ENCODE data around the gene SCAPER. TPM values are rescaled to one million over a fixed set of nuclear protein-coding genes. Genes with fewer than 3 reads are reported as not detected.

SCAPER gene
- total and polyA plus RNA-seq, 2 experiments from 2014 or later, result 27.0 to 35.7 TPM

- Histone ChIP-seq H3K36me3 (peaks cover 42% of the 10 kb centered on the region), H3K27me3 (no peaks in the 10 kb centered on the region), H3K9me3 (ENCODE audit: low read depth) (no peaks in the 10 kb centered on the region), H3K4me3 (no peak overlapping the region), H3K27ac (no peak overlapping the region), H3K4me1 (ENCODE audit: low read depth) (peaks cover 13% of the 10 kb centered on the region)
- peak in 1 of 2 donors; percentile 84 for DNase-seq (ENCODE audit: low read depth in 1 of 2, low spot score in 1 of 2)
- TF ChIP-seq CTCF (IDR thresholded peaks at IDR 0.05; ENCODE audit: low read depth, low read length), result no peak
These were observed 31.5 kb upstream of the SCAPER start for GRCh38 chr15:76936671-76937070.

GRCh38 chr15:76935620-76936019 lies 30.5 kb upstream of the SCAPER start:
- no peak for DNase-seq (ENCODE audit: low read depth in 1 of 2, low spot score in 1 of 2)
- H3K27ac ChIP-seq, result no peak overlapping the region
- no peak overlapping the region for H3K4me3 ChIP-seq
- TF ChIP-seq CTCF (IDR thresholded peaks at IDR 0.05; ENCODE audit: low read depth, low read length), result no peak
- no peaks in the 10 kb centered on the region for H3K9me3 ChIP-seq (ENCODE audit: low read depth)
- H3K4me1 ChIP-seq (ENCODE audit: low read depth), result peaks cover 13% of the 10 kb centered on the region
- H3K27me3 ChIP-seq, result no peaks in the 10 kb centered on the region
- H3K36me3 ChIP-seq, result peaks cover 42% of the 10 kb centered on the region

GRCh38 chr15:76932135-76932966 lies 27.2 kb upstream of the SCAPER start:
- no peaks in the 10 kb centered on the region for H3K9me3 ChIP-seq (ENCODE audit: low read depth)
- H3K27ac ChIP-seq, result peak overlapping the region; percentile 87
- TF ChIP-seq CTCF (IDR thresholded peaks at IDR 0.05; ENCODE audit: low read depth, low read length), result no peak
- H3K27me3 ChIP-seq, result no peaks in the 10 kb centered on the region
- H3K4me1 ChIP-seq (ENCODE audit: low read depth), result peaks cover 13% of the 10 kb centered on the region
- peaks cover 29% of the 10 kb centered on the region for H3K36me3 ChIP-seq
- peak; percentile 10 to 14 for DNase-seq (ENCODE audit: low read depth in 1 of 2, low spot score in 1 of 2)
- peak overlapping the region; percentile 73 for H3K4me3 ChIP-seq

- Histone ChIP-seq H3K4me3 (peak within 1 kb of the TSS; percentile 73), H3K36me3 (peaks cover 23% of the 10 kb centered on the region), H3K27me3 (no peaks in the 10 kb centered on the region), H3K27ac (peak within 1 kb of the TSS; percentile 87), H3K4me1 (ENCODE audit: low read depth) (peaks cover 13% of the 10 kb centered on the region), H3K9me3 (ENCODE audit: low read depth) (no peaks in the 10 kb centered on the region)
- peak; percentile 97 to 98 for DNase-seq (ENCODE audit: low read depth in 1 of 2, low spot score in 1 of 2)
- no peak for TF ChIP-seq CTCF (IDR thresholded peaks at IDR 0.05; ENCODE audit: low read depth, low read length)
These were observed 26.4 kb upstream of the SCAPER start, which contains the start of gene RCN2 for GRCh38 chr15:76931397-76932134. Gene RCN2 (plus strand): TSS chr15:76931749. CDS start chr15:76931842, 93 bp downstream.

- Histone ChIP-seq H3K4me1 (ENCODE audit: low read depth) (peaks cover 13% of the 10 kb centered on the region), H3K27ac (peak overlapping the region; percentile 79), H3K27me3 (no peaks in the 10 kb centered on the region), H3K36me3 (peaks cover 17% of the 10 kb centered on the region), H3K4me3 (peak overlapping the region; percentile 23), H3K9me3 (ENCODE audit: low read depth) (no peaks in the 10 kb centered on the region)
- no peak for TF ChIP-seq CTCF (IDR thresholded peaks at IDR 0.05; ENCODE audit: low read depth, low read length)
- DNase-seq (ENCODE audit: low read depth in 1 of 2, low spot score in 1 of 2), result no peak
These were observed 25.8 kb upstream of the SCAPER start for GRCh38 chr15:76930831-76931396.
